ENCODE results near the gene YTHDF1.

GRCh38 chr20:63152322-63153253, 63.3 kb downstream of the YTHDF1 start:
- TF ChIP-seq CTCF (IDR thresholded peaks at IDR 0.05) (no peak), POLR2A (IDR thresholded peaks at IDR 0.05) (no peak)
